GM12864 (cell line): ENCODE data around the gene BCAR3.

ENCODE experiments used
- DNase-seq: peaks from one replicate; pipeline ENCODE4 v3.0.0-alpha.2; 2011; ENCODE audit warnings: low read depth
- H3K4me3 ChIP-seq: 2 replicates; pipeline ENCODE4 v1.5.1; 2011; ENCODE audit warnings: mild to moderate bottlenecking, low read depth, low read length, control low read depth
- CTCF ChIP-seq: IDR thresholded peaks from 2 replicates; pipeline ENCODE4 v1.5.1; 2011; ENCODE audit warnings: low read depth, mild to moderate bottlenecking, moderate library complexity, low read length, control low read depth, inconsistent platforms; ENCODE audit errors: missing control alignments

The BCAR3 gene

DNA sequence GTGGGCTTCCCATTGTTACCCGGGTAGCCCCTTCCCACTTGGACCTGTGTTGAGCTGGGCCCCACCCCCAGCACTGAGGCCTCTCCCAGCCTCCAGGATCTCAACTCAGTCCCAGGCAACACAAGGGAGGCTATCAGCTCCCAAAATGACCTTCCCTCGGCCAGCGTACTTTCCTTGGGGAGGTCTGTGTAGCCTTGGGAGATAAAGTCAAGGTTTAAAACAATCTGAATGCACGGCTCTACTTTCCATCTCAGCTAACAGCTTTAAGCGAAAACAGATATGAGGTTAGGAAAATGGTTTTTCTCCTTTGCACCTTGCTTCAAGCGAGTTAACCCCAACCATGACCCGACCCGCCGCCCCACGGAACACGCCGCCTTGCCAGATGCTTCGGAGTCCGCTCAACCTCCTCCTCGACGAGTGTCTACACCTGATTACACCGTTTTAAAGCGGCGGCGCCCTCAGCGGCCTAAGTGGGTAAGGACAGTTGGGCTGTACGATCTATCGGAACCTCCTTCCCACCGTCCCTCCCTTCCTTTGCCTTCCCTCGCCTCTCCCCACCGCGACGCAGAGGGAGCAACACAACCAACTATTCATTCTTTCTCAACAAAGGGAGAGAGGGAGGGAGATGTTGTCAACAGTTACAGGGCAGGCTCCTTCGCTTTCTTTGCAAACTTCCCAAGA is 1.1 kb downstream of the BCAR3 start:
- no peak for DNase-seq
- H3K4me3 ChIP-seq = peak overlapping the region; percentile 78
- peak; percentile 74 for TF ChIP-seq CTCF

DNA sequence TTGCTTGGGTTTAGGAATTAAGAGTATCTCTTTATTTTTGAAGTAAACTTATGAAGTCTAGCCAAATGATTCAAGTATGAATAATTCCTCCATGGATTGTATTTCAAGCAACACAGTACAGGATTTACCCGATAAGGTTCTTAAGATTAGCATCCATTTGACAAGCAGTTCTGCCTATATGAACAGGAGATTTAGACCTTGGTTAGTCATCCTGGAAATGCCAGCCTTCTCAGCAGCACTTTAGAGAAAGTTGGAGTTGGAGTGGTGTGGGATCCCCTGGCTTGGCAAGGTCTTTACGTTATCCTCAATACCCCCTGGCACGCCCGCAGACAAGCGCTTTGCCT is 1.6 kb downstream of the BCAR3 start:
- DNase-seq = no peak
- no peak for TF ChIP-seq CTCF

DNA sequence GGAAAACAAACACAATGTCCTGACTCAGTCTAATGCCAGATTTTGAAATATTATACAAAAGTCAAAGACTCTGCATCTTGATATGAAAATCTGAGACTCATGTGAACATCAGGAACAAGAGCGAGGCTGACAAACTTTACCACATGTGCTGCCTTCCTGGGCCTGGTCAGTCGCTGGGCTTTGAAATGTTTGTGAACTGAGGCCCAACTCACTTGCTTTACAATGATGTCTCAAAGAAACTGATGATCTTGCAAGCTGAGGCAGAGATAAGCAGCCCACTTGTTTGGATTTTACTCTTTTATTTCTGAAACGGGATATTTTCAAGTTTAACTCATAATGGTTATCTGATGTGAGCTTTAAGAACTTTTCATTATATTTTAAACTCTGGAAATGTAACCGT is 2.1 kb downstream of the BCAR3 start:
- no peak overlapping the region for H3K4me3 ChIP-seq
- no peak for DNase-seq
- TF ChIP-seq CTCF = no peak

More for the DNA sequence above, 1.6 kb downstream of the BCAR3 start:
- peak overlapping the region; percentile 78 for H3K4me3 ChIP-seq

GRCh38 chr1:93678946-93679480 is 2.6 kb downstream of the BCAR3 start:
- no peak overlapping the region for H3K4me3 ChIP-seq
- TF ChIP-seq CTCF = no peak
- no peak for DNase-seq

DNA sequence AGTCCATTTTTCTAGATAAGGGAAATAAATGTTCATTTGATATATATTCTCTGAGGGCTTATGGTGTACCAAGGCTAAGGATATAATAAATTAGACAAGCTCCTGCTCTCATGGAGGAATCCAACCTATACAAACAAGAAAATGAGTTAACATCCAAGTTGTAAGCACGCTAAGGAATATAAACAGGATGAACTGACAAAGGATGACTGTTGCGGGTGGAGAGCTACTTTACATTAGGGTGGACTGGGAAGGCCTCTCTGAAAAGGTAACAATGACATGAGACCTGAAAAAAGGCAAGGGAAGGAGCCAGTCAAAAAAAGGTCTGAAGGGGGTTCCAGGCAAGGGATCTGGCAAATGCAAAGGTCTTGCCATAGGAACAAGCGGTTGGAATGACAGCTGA is 3.1 kb downstream of the BCAR3 start:
- no peak for DNase-seq
- no peak overlapping the region for H3K4me3 ChIP-seq
- TF ChIP-seq CTCF = no peak

DNA sequence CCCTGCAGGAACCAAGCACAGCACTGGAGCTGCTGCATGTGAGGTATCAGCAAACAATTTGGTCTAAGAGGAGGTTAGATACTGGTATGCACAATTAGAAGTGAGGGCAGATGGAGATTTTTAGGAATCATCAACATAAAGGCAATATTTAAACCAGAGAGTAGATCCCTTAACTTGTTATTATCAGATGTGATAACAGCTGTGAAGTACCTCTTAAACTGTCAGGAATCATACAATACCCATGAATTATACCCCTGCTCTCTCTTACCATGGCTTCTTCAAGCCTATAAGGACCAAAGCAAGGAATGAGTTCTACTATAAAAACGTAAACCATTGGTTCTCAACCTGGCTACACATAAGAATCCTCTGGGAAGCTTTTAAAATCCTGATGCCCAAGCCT is 3.9 kb downstream of the BCAR3 start:
- DNase-seq = no peak
- H3K4me3 ChIP-seq = no peak overlapping the region
- TF ChIP-seq CTCF = no peak

DNA sequence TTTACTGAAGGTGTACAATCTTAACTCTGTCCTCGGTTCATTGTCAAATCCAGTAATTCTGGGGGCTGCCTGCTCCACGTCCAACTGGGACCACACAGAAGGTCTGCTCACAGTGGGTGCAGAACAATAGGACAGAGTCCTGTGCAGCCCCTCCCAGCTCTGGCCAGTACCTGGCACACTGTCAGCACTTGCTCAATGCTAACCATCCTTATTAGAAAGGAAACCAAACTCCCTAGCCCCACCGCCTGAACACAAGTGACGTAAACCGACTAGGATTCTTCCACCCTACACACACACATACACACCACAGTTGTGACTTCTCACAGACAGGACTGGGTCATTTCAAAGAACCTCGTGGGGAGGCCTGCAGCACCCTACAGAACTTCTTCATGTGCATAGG is 5.2 kb downstream of the BCAR3 start:
- DNase-seq = no peak
- no peak for TF ChIP-seq CTCF
- H3K4me3 ChIP-seq = no peak overlapping the region
